Ecto neural progenitor cell (in vitro differentiated cells): Measurements from ENCODE around the gene SPEF1.

ENCODE experiments used
- DNase-seq: peaks from one replicate; pipeline ENCODE4 v3.0.0-alpha.2; 2018; ENCODE audit warnings: low spot score

Gene SPEF1

GRCh38 chr20:3748073-3748472 is 33.2 kb downstream of the SPEF1 start:
- DNase-seq, result no peak

GRCh38 chr20:3747471-3747870 is 33.8 kb downstream of the SPEF1 start:
- DNase-seq, result no peak

- DNase-seq, result no peak
These were observed 35.5 kb downstream of the SPEF1 start for GRCh38 chr20:3745686-3746173.

GRCh38 chr20:3744806-3745685 is 36.2 kb downstream of the SPEF1 start:
- peak; percentile 90 for DNase-seq

GRCh38 chr20:3744037-3744436 is 37.2 kb downstream of the SPEF1 start:
- no peak for DNase-seq

- no peak for DNase-seq
These were observed 38.0 kb downstream of the SPEF1 start for GRCh38 chr20:3743251-3743650.

GRCh38 chr20:3741836-3742458 is 39.3 kb downstream of the SPEF1 start:
- no peak for DNase-seq

GRCh38 chr20:3740615-3741301 is 40.5 kb downstream of the SPEF1 start:
- DNase-seq, result no peak

- DNase-seq, result no peak
These were observed 41.3 kb downstream of the SPEF1 start for GRCh38 chr20:3739926-3740451.

GRCh38 chr20:3739054-3739925 is 42.0 kb downstream of the SPEF1 start:
- DNase-seq, result peak; percentile 52

GRCh38 chr20:3738111-3739053 is 42.9 kb downstream of the SPEF1 start:
- no peak for DNase-seq

GRCh38 chr20:3735768-3736167 is 45.5 kb downstream of the SPEF1 start:
- no peak for DNase-seq

- no peak for DNase-seq
These were observed 47.0 kb downstream of the SPEF1 start for GRCh38 chr20:3734111-3734843.

- no peak for DNase-seq
These were observed 47.9 kb downstream of the SPEF1 start for GRCh38 chr20:3733119-3733995.

- DNase-seq, result no peak
These were observed 48.7 kb downstream of the SPEF1 start, which contains the start of gene HSPA12B for GRCh38 chr20:3732327-3733118. TSS of gene HSPA12B (plus strand) at chr20:3732685. CDS start at chr20:3738675, 5,990 bp downstream.

- no peak for DNase-seq
These were observed 49.3 kb downstream of the SPEF1 start for GRCh38 chr20:3731944-3732326.

GRCh38 chr20:3730803-3731672 is 50.2 kb downstream of the SPEF1 start:
- no peak for DNase-seq
